Neural progenitor cell (in vitro differentiated cells): ENCODE results near the gene CRCP. TPM values are rescaled to one million over a fixed set of nuclear protein-coding genes. Genes with fewer than 3 reads are reported as not detected.
"Not testable (repeated sequence)": the region's sequence is repeated elsewhere in the genome, so short reads cannot be mapped to it uniquely, and the experiment has no call there.

Experiments
- DNase-seq: peaks from one replicate; pipeline ENCODE4 v3.0.0-alpha.2; 2016; ENCODE audit warnings: low spot score
- H2AFZ ChIP-seq: fragments of 200-600 bp; sonication (generic); replicated peaks from 2 replicates; pipeline ENCODE4 v1.6.1; 2016; ENCODE audit warnings: antibody characterized with exemption
- H3F3A ChIP-seq: fragments of 200-600 bp; sonication (generic); 2 replicates; pipeline ENCODE4 v1.6.1; 2016; ENCODE audit warnings: antibody characterized with exemption, low read depth
- H3K27ac ChIP-seq: fragments of 200-600 bp; sonication (generic); 2 replicates; pipeline ENCODE4 v1.5.1; 2016; ENCODE audit warnings: mild to moderate bottlenecking
- H3K27me3 ChIP-seq: fragments of 200-600 bp; sonication (generic); 2 replicates; pipeline ENCODE4 v1.6.1; 2016; ENCODE audit warnings: mild to moderate bottlenecking, moderate library complexity
- H3K36me3 ChIP-seq: fragments of 200-600 bp; sonication (generic); 2 replicates; pipeline ENCODE4 v1.5.1; 2016
- H3K4me1 ChIP-seq: fragments of 200-600 bp; sonication (generic); 2 replicates; pipeline ENCODE4 v1.6.1; 2016; ENCODE audit warnings: mixed run types
- H3K4me2 ChIP-seq: fragments of 200-600 bp; sonication (generic); 2 replicates; pipeline ENCODE4 v1.6.1; 2016
- H3K4me3 ChIP-seq: fragments of 200-600 bp; sonication (generic); 2 replicates; pipeline ENCODE4 v1.5.1; 2016
- H3K79me2 ChIP-seq: fragments of 200-600 bp; sonication (generic); 2 replicates; pipeline ENCODE4 v1.6.1; 2016; ENCODE audit warnings: low read depth
- H3K9ac ChIP-seq: fragments of 200-600 bp; sonication (generic); 2 replicates; pipeline ENCODE4 v1.6.1; 2016
- H3K9me3 ChIP-seq: fragments of 200-600 bp; sonication (generic); 2 replicates; pipeline ENCODE4 v1.5.1; 2016; ENCODE audit warnings: low read depth
- H4K20me1 ChIP-seq: fragments of 200-600 bp; sonication (generic); 2 replicates; pipeline ENCODE4 v1.6.1; 2016; ENCODE audit warnings: low read depth
- H3K27ac Mint-ChIP-seq: 3 replicates; pipeline ENCODE4 v1.8.0; 2021; ENCODE audit warnings: mixed read lengths
- H3K27me3 Mint-ChIP-seq: 2 replicates; pipeline ENCODE4 v1.8.0; 2022; ENCODE audit warnings: low read depth, mild to moderate bottlenecking, inconsistent platforms, moderate library complexity, mixed read lengths; ENCODE audit not compliant: insufficient read depth
- H3K36me3 Mint-ChIP-seq: 3 replicates; pipeline ENCODE4 v1.8.0; 2021; ENCODE audit warnings: mixed read lengths
- H3K4me1 Mint-ChIP-seq: 3 replicates; pipeline ENCODE4 v1.8.0; 2021; ENCODE audit warnings: mixed read lengths
- H3K4me3 Mint-ChIP-seq: 3 replicates; pipeline ENCODE4 v1.8.0; 2021; ENCODE audit warnings: mild to moderate bottlenecking, moderate library complexity, mixed read lengths
- H3K9me3 Mint-ChIP-seq: 3 replicates; pipeline ENCODE4 v1.8.0; 2020; ENCODE audit warnings: mixed read lengths
- EZH2 ChIP-seq: fragments of 200-600 bp; sonication (generic); IDR thresholded peaks from 2 replicates; pipeline ENCODE4 v1.6.1; 2017; ENCODE audit warnings: antibody characterized with exemption, mild to moderate bottlenecking, moderate library complexity
- EZH2phosphoT487 ChIP-seq: fragments of 200-600 bp; sonication (generic); IDR thresholded peaks from 2 replicates; pipeline ENCODE4 v1.6.1; 2017; ENCODE audit warnings: antibody characterized with exemption
- total RNA-seq: library from RNA; depleted of rRNA; stranded (reverse); fragments of >200 nt; gene quantifications from 2 replicates; pipeline ENCODE4 v1.2.3, GENCODE V29; 2015; ENCODE audit warnings: low replicate concordance
- TF ChIP-seq, protein P1 (sequence below): fragments of 200-600 bp; sonication (generic); IDR thresholded peaks from 2 replicates; pipeline ENCODE4 v1.5.1; 2017; ENCODE audit warnings: antibody characterized with exemption, mild to moderate bottlenecking

CRCP gene
- total RNA-seq, 1 donor from 2014 or later, result 30.0 TPM

DNA sequence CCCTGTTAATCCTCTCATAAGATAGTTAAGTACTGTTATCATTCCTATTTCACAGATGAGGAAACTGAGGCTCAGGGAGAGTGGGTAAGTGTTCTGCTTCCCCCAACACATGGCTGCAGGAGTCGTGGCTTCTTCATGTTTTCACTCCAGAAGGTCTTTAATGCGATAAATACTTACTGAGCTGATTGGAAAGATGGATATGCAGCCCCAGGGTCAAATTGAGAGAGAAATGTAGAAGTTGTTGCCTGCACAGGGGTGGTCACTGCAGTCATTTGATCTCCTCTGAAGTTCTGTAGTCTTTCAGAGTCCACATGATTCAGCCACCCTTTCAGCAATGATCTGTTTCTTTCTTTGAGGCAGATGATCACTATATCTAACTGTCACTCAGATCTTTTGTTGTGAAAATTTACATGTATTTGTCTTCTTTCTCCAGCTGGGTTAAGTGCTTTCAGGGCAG, 29.3 kb downstream of the CRCP start:
- no peaks in the 10 kb centered on the region for H3K4me1 Mint-ChIP-seq
- H3K27ac Mint-ChIP-seq, result no peak overlapping the region
- H3K4me3 Mint-ChIP-seq, result no peak overlapping the region
- peaks cover 4% of the 10 kb centered on the region for H3K36me3 ChIP-seq
- no peak overlapping the region for H3K27ac ChIP-seq
- no peaks in the 10 kb centered on the region for H3K27me3 Mint-ChIP-seq
- no peaks in the 10 kb centered on the region for H3K79me2 ChIP-seq
- H3K27me3 ChIP-seq, result no peaks in the 10 kb centered on the region
- no peaks in the 10 kb centered on the region for H3K4me1 ChIP-seq
- H3K9ac ChIP-seq, result no peak overlapping the region
- DNase-seq, result no peak
- H3K9me3 Mint-ChIP-seq, result no peaks in the 10 kb centered on the region
- H3K4me3 ChIP-seq, result no peak overlapping the region
- TF ChIP-seq, protein P1, sequence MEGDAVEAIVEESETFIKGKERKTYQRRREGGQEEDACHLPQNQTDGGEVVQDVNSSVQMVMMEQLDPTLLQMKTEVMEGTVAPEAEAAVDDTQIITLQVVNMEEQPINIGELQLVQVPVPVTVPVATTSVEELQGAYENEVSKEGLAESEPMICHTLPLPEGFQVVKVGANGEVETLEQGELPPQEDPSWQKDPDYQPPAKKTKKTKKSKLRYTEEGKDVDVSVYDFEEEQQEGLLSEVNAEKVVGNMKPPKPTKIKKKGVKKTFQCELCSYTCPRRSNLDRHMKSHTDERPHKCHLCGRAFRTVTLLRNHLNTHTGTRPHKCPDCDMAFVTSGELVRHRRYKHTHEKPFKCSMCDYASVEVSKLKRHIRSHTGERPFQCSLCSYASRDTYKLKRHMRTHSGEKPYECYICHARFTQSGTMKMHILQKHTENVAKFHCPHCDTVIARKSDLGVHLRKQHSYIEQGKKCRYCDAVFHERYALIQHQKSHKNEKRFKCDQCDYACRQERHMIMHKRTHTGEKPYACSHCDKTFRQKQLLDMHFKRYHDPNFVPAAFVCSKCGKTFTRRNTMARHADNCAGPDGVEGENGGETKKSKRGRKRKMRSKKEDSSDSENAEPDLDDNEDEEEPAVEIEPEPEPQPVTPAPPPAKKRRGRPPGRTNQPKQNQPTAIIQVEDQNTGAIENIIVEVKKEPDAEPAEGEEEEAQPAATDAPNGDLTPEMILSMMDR, result no peak
- TF ChIP-seq EZH2phosphoT487 (no peak), EZH2 (no peak)
- no peaks in the 10 kb centered on the region for H4K20me1 ChIP-seq
- peaks cover 28% of the 10 kb centered on the region for H3K36me3 Mint-ChIP-seq
- H3K4me2 ChIP-seq, result no peak overlapping the region
- no peaks in the 10 kb centered on the region for H3K9me3 ChIP-seq
- H2AFZ ChIP-seq, result no peak overlapping the region
- H3F3A ChIP-seq, result no peaks in the 10 kb centered on the region

DNA sequence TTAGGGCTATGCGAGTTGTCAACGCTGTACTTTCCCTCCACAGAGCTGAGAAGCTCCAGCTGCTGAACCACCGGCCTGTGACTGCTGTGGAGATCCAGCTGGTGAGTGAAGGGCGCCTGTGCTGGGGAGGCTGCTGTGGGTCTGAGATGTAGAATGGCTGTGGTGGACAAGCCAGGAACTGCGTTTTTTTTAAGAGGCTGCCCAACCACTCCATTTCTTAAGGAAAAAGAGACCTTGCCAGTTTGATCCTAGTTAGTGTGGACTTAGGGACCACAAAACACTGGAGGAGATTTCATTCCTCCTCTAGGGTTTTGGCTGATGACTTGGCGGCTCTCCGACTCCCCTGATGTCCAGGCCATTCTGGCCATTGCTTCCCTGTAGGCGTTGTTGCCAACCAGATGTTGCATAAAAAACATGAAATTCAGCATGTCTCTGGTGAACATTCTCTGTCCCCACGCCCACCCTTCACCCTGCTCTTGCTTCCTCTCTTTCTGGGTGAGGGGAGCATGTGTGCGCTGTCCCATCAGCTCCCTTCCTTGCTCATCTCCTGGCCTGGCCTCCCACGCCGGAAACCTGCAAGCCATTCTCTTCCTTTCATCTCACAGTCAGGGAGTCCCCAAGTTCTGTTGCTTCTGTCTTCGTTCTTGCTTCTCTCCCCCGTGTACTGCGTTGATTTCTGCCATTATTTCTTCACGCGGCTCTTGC, 30.9 kb downstream of the CRCP start:
- peaks cover 28% of the 10 kb centered on the region for H3K36me3 Mint-ChIP-seq
- no peak overlapping the region for H3K4me2 ChIP-seq
- no peak overlapping the region for H3K4me3 Mint-ChIP-seq

DNA sequence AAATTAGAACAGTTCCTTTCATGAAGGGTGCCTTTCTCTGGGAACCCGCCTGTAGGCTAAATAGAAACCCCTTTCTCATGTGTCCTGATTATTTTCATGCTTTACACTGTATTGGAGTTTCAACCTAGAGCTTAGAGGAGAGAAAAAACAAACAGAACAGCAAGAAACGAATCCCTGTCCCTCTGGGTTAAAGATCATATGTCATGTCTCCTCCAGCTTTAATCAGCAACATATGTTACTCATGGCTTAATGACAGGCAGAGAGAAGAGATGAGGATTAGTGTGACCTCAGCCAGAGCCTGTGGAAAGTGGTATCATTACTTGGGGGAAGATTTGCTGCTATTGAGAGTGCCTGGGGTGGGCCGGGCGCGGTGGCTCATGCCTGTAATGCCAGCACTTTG, 32.1 kb downstream of the CRCP start:
- H3K27ac ChIP-seq, result no peak overlapping the region
- H3K4me1 Mint-ChIP-seq, result no peaks in the 10 kb centered on the region

More for the DNA sequence above, 30.9 kb downstream of the CRCP start:
- H3K9me3 ChIP-seq, result no peaks in the 10 kb centered on the region
- H3K27ac Mint-ChIP-seq, result no peak overlapping the region
- H3F3A ChIP-seq, result no peaks in the 10 kb centered on the region
- TF ChIP-seq EZH2phosphoT487 (no peak), EZH2 (no peak)
- TF ChIP-seq, protein P1, result no peak
- H2AFZ ChIP-seq, result no peak overlapping the region
- H3K27me3 Mint-ChIP-seq, result no peaks in the 10 kb centered on the region
- peaks cover 4% of the 10 kb centered on the region for H4K20me1 ChIP-seq
- H3K9me3 Mint-ChIP-seq, result no peaks in the 10 kb centered on the region
- no peaks in the 10 kb centered on the region for H3K36me3 ChIP-seq
- H3K4me3 ChIP-seq, result no peak overlapping the region
- DNase-seq, result no peak
- H3K27ac ChIP-seq, result no peak overlapping the region
- no peaks in the 10 kb centered on the region for H3K27me3 ChIP-seq
- H3K4me1 ChIP-seq, result no peaks in the 10 kb centered on the region
- H3K79me2 ChIP-seq, result no peaks in the 10 kb centered on the region
- no peak overlapping the region for H3K9ac ChIP-seq
- H3K4me1 Mint-ChIP-seq, result no peaks in the 10 kb centered on the region

DNA sequence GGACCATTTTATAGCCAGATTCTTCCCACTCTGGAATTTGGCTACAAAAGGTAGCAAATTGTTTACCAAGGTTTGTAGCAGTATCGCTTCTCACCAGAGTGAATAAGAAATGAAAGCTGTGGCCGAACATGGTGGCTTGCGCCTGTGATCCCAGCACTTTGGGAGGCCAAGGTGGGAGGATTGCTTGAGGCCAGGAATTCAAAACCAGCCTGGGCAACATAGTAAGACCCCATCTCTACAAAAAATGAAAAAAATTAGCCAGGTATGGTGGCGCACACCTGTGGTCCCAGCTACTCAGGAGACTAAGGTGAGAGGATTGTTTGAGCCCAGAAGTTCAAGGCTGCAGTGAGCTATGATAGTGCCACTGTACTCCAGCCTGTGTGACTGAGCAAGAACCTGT, 33.0 kb downstream of the CRCP start:
- not testable (repeated sequence) for H3K4me1 ChIP-seq, H3K36me3 ChIP-seq, H3K27me3 ChIP-seq, H3F3A ChIP-seq, H3K27me3 Mint-ChIP-seq, H3K9me3 Mint-ChIP-seq, H3K27ac Mint-ChIP-seq, H2AFZ ChIP-seq, H3K9me3 ChIP-seq, H3K4me3 ChIP-seq, H3K27ac ChIP-seq, H3K9ac ChIP-seq, H3K4me1 Mint-ChIP-seq, DNase-seq, H3K79me2 ChIP-seq, H3K4me3 Mint-ChIP-seq, H4K20me1 ChIP-seq, H3K4me2 ChIP-seq
- H3K36me3 Mint-ChIP-seq, result peaks cover 27% of the 10 kb centered on the region

More for the DNA sequence above, 32.1 kb downstream of the CRCP start:
- H2AFZ ChIP-seq, result no peak overlapping the region
- H3K4me2 ChIP-seq, result no peak overlapping the region
- H3K27me3 ChIP-seq, result no peaks in the 10 kb centered on the region
- no peak overlapping the region for H3K27ac Mint-ChIP-seq
- H3K27me3 Mint-ChIP-seq, result no peaks in the 10 kb centered on the region
- H3K9me3 ChIP-seq, result no peaks in the 10 kb centered on the region
- no peaks in the 10 kb centered on the region for H3K9me3 Mint-ChIP-seq
- H3K79me2 ChIP-seq, result no peaks in the 10 kb centered on the region
- no peak overlapping the region for H3K9ac ChIP-seq
- no peaks in the 10 kb centered on the region for H3F3A ChIP-seq
- H3K36me3 Mint-ChIP-seq, result peaks cover 24% of the 10 kb centered on the region
- H3K36me3 ChIP-seq, result no peaks in the 10 kb centered on the region
- peaks cover 4% of the 10 kb centered on the region for H4K20me1 ChIP-seq
- no peaks in the 10 kb centered on the region for H3K4me1 ChIP-seq
- no peak overlapping the region for H3K4me3 Mint-ChIP-seq
- H3K4me3 ChIP-seq, result no peak overlapping the region
- TF ChIP-seq EZH2 (no peak), EZH2phosphoT487 (no peak)
- TF ChIP-seq, protein P1, result no peak
- no peak for DNase-seq
